Measurements from ENCODE around the gene TANC2.

DNA sequence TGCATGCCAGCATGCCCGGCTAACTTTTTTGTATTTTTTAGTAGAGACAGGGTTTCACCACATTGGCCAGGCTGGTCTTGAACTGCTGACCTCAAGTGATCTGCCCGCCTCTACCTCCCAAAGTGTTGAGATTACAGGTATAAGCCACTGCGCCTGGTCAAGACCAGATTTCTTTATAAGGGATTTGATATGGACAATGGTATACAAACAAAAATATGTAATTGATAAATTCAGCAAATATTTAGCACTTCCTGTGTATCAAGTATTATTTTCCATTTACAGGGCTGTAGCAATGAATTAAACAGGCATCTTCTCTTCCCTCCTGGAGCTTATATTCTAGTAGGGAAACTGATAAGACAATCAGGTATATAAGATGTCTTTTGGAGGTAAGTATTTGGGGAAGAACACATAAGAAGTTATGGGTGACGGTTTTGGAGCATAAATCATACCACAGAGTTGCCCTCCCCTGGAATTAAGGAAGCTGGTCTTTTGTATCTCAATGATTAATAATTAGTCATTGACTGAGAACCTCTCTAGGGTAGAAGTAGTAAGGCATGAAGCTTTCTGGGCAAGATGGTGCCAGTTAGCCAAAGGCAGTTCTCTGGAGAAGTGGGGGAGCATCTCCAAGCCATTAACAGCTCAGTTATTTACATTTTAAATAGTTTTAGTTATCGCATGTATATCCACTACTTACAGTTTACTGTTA, 35.8 kb downstream of the TANC2 start:
- TF ChIP-seq POLR2AphosphoS5 (IDR thresholded peaks at IDR 0.05) (no peak), POLR2A (IDR thresholded peaks at IDR 0.05) (no peak)

Measured in transverse colon (tissue), 3 donors.